HUDEP-2 (cell line): ENCODE results near the gene RBFA.
"Not testable (repeated sequence)": the region's sequence is repeated elsewhere in the genome, so short reads cannot be mapped to it uniquely, and the experiment has no call there.

ENCODE experiments used
- DNase-seq, 76 experiments: peaks; one replicate each; lab custom pipeline; 2025; ENCODE audit not compliant: unreplicated experiment in 76 of 76; lab: John Stamatoyannopoulos, UW

RBFA gene

GRCh38 chr18:80027719-80028118 is 6.5 kb upstream of the RBFA start:
- DNase-seq = not testable (repeated sequence)

GRCh38 chr18:80029690-80030089 is 4.5 kb upstream of the RBFA start:
- peak in 10 of 76 experiments; percentile 5 to 57 (median 36) for DNase-seq

GRCh38 chr18:80033181-80034067 is 810 bp upstream of the RBFA start:
- peak in 13 of 76 experiments; percentile 28 to 99 (median 76) for DNase-seq

- peak in 2 of 76 experiments; percentile 21 to 22 for DNase-seq
Observed at GRCh38 chr18:80034852-80035406, 695 bp downstream of the RBFA start.

GRCh38 chr18:80035997-80036396 is 1.8 kb downstream of the RBFA start:
- DNase-seq = no peak

- no peak for DNase-seq
Observed at GRCh38 chr18:80037300-80037699, 3.1 kb downstream of the RBFA start.

GRCh38 chr18:80037869-80038630 is 3.8 kb downstream of the RBFA start:
- DNase-seq = no peak

GRCh38 chr18:80040515-80040914 is 6.3 kb downstream of the RBFA start:
- no peak for DNase-seq

- no peak for DNase-seq
Observed at GRCh38 chr18:80041424-80041823, 7.2 kb downstream of the RBFA start.

GRCh38 chr18:80042785-80043184 is 8.6 kb downstream of the RBFA start:
- DNase-seq = no peak

- no peak for DNase-seq
Observed at GRCh38 chr18:80044072-80044471, 9.8 kb downstream of the RBFA start.

GRCh38 chr18:80046011-80046410 is 11.8 kb downstream of the RBFA start:
- DNase-seq = no peak

GRCh38 chr18:80046431-80046830 is 12.2 kb downstream of the RBFA start:
- DNase-seq = no peak

- no peak for DNase-seq
Observed at GRCh38 chr18:80046961-80047541, 12.8 kb downstream of the RBFA start.

- no peak for DNase-seq
Observed at GRCh38 chr18:80050797-80051196, 16.6 kb downstream of the RBFA start.

- DNase-seq = no peak
Observed at GRCh38 chr18:80056095-80056494, 21.9 kb downstream of the RBFA start.

GRCh38 chr18:80059945-80060344 is 25.7 kb downstream of the RBFA start:
- no peak for DNase-seq

GRCh38 chr18:80065705-80066104 is 31.5 kb downstream of the RBFA start:
- DNase-seq = no peak

GRCh38 chr18:80067321-80067720 is 33.1 kb downstream of the RBFA start:
- DNase-seq = no peak

GRCh38 chr18:80067897-80068296 is 33.7 kb downstream of the RBFA start:
- DNase-seq = no peak
